Stimulated activated CD8-positive, alpha-beta memory T cell treated with anti-CD3 and anti-CD28 coated beads, Interleukin-15, amount 100 ng/mL, for 1 hour (primary cell): Measurements from ENCODE around the gene FMNL2.

ENCODE experiments used
- DNase-seq: peaks from one replicate; pipeline ENCODE4 v3.0.0-alpha.2; 2020; ENCODE audit warnings: low read depth

Gene FMNL2

GRCh38 chr2:152529420-152530115, 194.6 kb downstream of the FMNL2 start:
- no peak for DNase-seq

GRCh38 chr2:152532241-152532640, 197.3 kb downstream of the FMNL2 start:
- no peak for DNase-seq

- DNase-seq: no peak
These were observed 199.6 kb downstream of the FMNL2 start for GRCh38 chr2:152534460-152535135.

GRCh38 chr2:152537081-152537651, 202.2 kb downstream of the FMNL2 start:
- no peak for DNase-seq

DNA sequence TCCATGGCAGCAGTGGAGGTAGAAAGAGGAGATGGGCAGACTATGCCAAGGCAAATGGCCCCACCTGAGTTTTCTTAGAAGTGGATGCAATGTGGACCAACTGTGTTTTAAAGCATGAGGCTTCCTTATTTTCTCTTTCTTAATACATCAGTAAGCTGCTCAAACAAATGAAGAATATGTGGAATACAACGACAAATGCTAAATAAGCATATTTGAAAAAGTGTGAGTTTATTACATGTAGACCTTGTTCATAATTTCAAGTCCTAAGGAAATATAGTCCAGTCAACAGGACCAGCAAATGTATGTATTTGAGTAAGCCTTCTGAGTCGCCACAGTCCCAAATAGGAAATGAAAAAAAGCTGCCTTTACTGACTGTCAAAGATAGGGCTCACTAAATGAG, 204.4 kb downstream of the FMNL2 start:
- DNase-seq: no peak

GRCh38 chr2:152541712-152542111, 206.7 kb downstream of the FMNL2 start:
- DNase-seq: no peak

- no peak for DNase-seq
These were observed 207.5 kb downstream of the FMNL2 start for GRCh38 chr2:152542337-152542994.

DNA sequence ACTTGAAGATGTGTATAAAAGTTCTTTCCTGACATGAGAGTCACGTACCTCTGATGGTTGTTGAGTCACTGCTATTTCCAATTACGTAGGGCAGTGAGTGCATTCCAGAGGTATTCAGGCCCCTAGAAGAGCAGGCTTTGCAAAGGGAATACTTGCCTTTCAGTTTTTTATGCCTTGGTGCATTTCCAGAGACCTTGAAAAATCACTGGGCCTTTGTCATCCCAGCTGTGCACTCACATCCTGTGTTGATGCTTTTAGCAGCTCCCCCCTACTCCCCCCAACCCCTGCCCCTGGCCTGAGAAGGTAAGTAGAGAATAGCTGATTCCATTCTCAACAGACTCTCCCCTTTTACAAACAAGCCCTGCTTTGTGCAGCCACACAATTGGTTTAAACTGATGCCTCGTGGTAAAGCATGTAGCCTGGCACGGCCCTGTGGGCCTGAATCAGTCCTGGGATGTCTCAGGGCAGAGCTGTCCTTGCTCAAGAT, 208.1 kb downstream of the FMNL2 start:
- DNase-seq: no peak

DNA sequence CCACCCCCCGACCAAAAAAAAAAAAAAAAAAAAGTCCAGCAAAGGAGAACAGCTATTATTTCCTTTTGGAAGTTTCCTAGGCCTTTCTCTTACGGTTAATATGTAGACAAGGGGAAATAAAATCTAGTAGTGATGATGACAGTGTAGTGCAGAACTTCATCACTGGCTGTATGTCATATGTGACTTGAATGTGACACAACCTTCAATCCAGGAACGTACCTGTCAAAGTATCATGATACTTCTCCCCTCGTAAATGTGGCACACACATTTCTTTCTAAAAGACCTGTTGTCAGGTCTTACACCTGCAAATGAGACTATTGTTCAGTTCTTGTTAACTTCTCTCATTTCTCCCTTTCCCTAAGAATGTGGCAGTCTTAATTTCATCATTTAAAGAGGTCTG, 208.7 kb downstream of the FMNL2 start:
- DNase-seq: no peak

DNA sequence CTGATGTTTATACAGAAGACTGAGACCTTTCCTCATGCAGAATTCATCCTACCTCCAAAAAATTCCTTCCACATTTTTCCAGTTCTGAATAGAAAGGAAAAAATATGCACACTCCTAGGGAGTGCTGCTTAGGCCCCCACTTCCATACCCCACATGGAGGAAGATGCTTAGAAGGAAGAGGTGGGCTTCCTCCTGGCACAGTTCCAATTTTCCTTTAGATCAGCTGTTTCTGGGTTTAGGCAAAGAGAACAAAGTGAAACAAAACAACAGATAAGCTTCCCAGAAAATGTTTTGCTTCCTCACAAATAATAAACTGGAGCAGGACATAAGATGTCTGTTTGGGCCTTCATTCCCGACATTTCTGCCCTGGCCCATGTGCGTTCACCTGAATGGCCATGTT, 209.7 kb downstream of the FMNL2 start:
- DNase-seq: no peak

DNA sequence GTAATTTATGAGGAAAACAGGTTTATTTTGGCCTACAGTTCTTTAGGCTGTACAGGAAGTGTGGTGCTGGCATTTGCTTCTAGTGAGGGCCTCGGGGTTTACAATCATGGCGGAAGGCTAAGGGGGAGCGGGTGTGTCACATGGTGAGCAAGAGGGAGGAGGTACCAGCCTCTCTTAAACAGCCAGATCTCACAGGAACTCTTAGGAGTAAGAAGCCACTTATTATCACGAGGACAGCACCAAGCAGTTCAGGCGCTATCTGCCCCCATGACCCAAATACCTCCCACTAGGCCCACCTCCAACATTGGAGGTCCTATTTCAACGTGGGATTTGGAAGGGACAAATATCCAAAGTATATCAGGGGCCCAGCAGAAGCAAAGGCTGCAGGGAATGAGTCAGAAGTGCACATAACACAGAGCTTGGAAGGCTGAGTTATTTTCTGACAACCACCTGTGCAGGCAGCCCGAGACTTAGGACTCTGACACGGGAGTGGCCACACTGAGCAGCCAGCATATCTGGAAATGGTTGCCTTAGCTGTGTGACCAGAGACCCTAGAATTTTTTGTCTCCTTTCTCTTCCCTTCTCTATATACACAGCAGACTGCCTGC, 211.4 kb downstream of the FMNL2 start:
- no peak for DNase-seq

GRCh38 chr2:152548111-152548875, 213.3 kb downstream of the FMNL2 start:
- no peak for DNase-seq

DNA sequence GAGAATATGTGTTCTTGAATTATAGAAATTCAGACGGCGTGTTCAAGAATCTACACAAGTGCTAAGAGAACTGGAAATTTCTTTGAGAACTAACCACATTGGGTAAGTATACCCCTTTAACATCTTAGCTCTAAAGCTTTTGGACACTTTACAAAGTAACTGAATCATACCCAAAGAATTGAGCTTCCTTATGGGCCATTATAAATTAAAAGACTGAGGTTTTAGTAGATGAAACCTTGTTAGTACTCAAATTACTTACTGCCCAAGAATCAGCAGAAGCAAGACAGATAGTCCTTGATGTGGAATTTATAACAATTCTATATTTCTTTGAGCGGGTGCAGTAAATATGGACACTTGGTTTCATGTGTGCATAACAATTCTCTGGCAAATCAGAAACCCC, 214.0 kb downstream of the FMNL2 start:
- no peak for DNase-seq

- DNase-seq: no peak
These were observed 214.4 kb downstream of the FMNL2 start for GRCh38 chr2:152549423-152549822.

DNA sequence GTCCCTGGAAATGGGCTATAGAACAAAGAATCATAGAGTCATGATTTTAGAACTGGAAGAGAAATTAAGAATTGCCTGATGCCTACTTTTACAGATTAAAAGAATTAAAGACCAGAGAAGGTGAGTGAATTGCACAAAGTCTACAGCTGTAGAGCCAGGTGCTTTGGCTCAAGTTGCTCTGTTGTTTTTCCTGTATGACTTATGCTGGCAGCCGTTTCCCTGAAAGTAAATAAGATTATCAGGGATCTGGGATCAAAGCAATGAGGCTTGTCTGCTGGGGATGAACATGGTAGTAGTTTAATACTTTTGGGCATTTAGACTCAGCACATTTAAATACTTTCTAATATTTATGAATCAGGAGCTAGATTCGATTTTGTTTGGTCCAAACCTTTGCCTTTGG, 215.4 kb downstream of the FMNL2 start:
- no peak for DNase-seq

DNA sequence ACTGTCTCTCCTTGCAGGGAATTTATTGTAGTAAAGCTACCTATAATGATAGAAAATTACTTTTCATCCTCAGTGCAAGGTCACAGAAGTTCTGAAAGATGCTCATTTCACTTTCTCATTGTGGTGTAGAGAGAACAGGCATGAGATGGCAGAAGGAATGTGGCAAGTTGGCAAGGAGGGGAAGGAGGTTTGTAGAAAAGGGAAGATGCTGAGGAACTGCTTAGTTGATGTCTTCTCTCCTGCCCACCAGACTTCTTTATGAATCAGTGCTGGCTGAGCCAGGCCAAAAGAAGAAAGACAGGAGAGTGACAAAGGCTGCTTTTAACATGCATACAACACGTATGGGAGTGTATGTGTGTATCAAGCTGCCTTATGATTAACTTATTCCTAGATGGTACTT, 217.9 kb downstream of the FMNL2 start:
- no peak for DNase-seq

DNA sequence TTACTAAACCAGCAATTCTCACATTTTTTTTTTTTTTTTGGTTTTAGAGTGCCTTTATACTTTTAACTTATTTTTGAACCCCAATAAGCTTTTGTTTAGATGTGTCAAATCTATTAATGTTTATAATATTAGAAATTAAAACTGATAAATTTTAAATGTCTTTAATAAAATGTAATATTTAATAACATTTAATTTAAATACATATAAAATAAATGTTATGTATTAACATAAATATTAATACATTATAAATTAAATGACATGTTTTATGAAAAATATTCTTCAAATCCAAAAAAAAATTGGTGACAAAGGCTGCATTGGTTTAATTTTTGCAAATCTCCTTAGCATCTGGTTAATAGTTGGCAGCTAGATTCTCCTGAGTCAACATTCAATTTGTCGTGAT, 218.5 kb downstream of the FMNL2 start:
- DNase-seq: no peak

GRCh38 chr2:152555048-152555447, 220.1 kb downstream of the FMNL2 start:
- DNase-seq: no peak

DNA sequence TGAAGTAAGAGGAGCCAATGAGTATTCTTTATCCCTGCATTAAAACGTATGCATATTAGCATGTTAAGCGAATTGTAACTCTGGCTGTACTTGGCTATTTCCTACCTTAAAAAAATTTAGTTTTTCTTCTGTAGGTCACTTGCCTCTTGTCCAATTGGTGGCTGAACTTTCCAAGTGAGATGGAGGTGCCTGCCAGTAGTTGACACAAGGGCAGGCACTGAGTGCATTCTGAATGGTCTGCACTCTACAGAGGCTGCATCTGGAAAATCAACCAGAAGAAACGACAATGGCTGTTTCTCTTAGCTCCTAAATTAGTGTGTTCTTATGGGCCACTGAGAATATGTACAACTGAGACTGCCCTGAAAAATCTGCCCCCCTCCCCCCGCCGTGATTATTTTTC, 221.5 kb downstream of the FMNL2 start:
- DNase-seq: no peak

DNA sequence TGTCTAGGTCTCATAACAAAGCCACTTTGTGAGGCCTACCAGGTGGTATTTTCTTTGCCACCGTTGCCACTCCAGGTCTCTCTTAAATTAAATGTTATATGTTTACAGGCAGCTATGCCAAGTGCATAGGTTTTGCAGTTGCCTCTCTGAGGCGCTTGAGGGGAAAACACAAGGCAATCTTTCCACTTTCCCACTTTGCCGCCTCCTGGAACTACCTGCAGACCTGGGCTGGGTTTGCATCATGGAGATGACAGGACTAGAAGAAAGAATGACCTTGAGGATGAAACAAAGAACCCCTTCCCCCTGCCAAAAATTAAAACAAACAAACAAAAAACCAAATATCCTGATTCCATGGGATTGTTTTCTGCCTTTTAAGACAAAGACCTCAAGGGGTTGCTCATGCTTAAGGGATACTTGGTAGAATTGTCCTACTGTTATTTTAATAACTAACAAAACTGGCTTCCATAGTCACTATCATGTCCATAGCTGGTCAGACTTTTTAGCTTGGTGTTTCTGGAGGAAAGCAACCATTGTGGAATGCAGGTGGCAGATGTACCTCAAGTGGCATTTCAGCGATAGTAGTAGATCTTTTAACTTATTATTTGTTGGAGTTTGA, 222.4 kb downstream of the FMNL2 start:
- no peak for DNase-seq
